ENCODE results near the gene TMEM236. TPM values are rescaled to one million over a fixed set of nuclear protein-coding genes. Genes with fewer than 3 reads are reported as not detected.

The TMEM236 gene
- total RNA-seq, 2 donors from 2014 or later: 0.52 to 0.66 TPM

GRCh38 chr10:17805921-17806577 is 54.0 kb downstream of the TMEM236 start:
- WGBS, 2 donors: 41 to 47% methylated on average over 6 to 7 of the region's 7 CpGs
- H3K27me3 ChIP-seq: no peaks in the 10 kb centered on the region
- no peaks in the 10 kb centered on the region for H3K9me3 ChIP-seq
- no peak for ATAC-seq
- H3K36me3 ChIP-seq (replicated peaks in 1 of 2; ENCODE audit: insufficient read depth in 1 of 2, low read depth in 2 of 2): no peaks in the 10 kb centered on the region
- no peaks in the 10 kb centered on the region for H3K4me1 ChIP-seq
- TF ChIP-seq POLR2A (IDR thresholded peaks at IDR 0.05): no peak
- peak in 3 of 7 experiments; percentile 23 to 53 (median 27) for TF ChIP-seq CTCF (IDR thresholded peaks at IDR 0.05)
- no peak overlapping the region for H3K27ac ChIP-seq
- H3K4me3 ChIP-seq: no peak overlapping the region
- intact Hi-C loops (cut with DNase I): no loop called here
- DNase-seq: peak in 1 of 4 donors; percentile 49

- no peaks in the 10 kb centered on the region for H3K9me3 ChIP-seq
- no peak for TF ChIP-seq CTCF (IDR thresholded peaks at IDR 0.05)
- TF ChIP-seq POLR2A (IDR thresholded peaks at IDR 0.05): peak in 1 of 3 donors; percentile 13
- no peak within 1 kb of the TSS for H3K4me3 ChIP-seq
- peak in 1 of 4 donors; percentile 29 for DNase-seq
- intact Hi-C loops (cut with DNase I): no loop called here
- no peaks in the 10 kb centered on the region for H3K36me3 ChIP-seq (replicated peaks in 1 of 2; ENCODE audit: insufficient read depth in 1 of 2, low read depth in 2 of 2)
- no peaks in the 10 kb centered on the region for H3K4me1 ChIP-seq
- ATAC-seq: no peak
- WGBS, 2 donors: 67 to 81% methylated on average over 22 to 23 of the region's 23 CpGs
- H3K27me3 ChIP-seq: no peaks in the 10 kb centered on the region
- H3K27ac ChIP-seq: no peak within 1 kb of the TSS
Observed at GRCh38 chr10:17808971-17809841, 57.2 kb downstream of the TMEM236 start, which contains the start of gene MRC1. MRC1 (plus strand) TSS chr10:17809348; CDS start chr10:17809466, 118 bp downstream.

- intact Hi-C loops (cut with DNase I): no loop called here
- Histone ChIP-seq H3K36me3 (replicated peaks in 1 of 2; ENCODE audit: insufficient read depth in 1 of 2, low read depth in 2 of 2) (no peaks in the 10 kb centered on the region), H3K4me1 (no peaks in the 10 kb centered on the region), H3K27ac (no peak overlapping the region), H3K9me3 (no peaks in the 10 kb centered on the region), H3K4me3 (no peak overlapping the region), H3K27me3 (no peaks in the 10 kb centered on the region)
- WGBS, 2 donors: 71 to 78% methylated on average over 4 of the region's 4 CpGs
- TF ChIP-seq CTCF (IDR thresholded peaks at IDR 0.05) (no peak), POLR2A (IDR thresholded peaks at IDR 0.05) (no peak)
- ATAC-seq (no peak), DNase-seq (no peak)
Observed at GRCh38 chr10:17811146-17811865, 59.3 kb downstream of the TMEM236 start.

GRCh38 chr10:17814973-17815372 is 63.0 kb downstream of the TMEM236 start:
- no peak overlapping the region for H3K4me3 ChIP-seq
- WGBS, 2 donors: 25% methylated on average over 5 of the region's 5 CpGs
- no peaks in the 10 kb centered on the region for H3K36me3 ChIP-seq (replicated peaks in 1 of 2; ENCODE audit: insufficient read depth in 1 of 2, low read depth in 2 of 2)
- DNase-seq (no peak), ATAC-seq (no peak)
- TF ChIP-seq CTCF (IDR thresholded peaks at IDR 0.05): no peak
- no peak for TF ChIP-seq POLR2A (IDR thresholded peaks at IDR 0.05)
- intact Hi-C loops (cut with DNase I): no loop called here
- H3K27ac ChIP-seq: no peak overlapping the region
- H3K9me3 ChIP-seq: no peaks in the 10 kb centered on the region
- H3K4me1 ChIP-seq: no peaks in the 10 kb centered on the region
- H3K27me3 ChIP-seq: no peaks in the 10 kb centered on the region
